KOPT-K1 (cell line): ENCODE measurements around the gene SH3BGR.

Experiments
- H3K27ac ChIP-seq: fragments of 200-600 bp; sonication (generic); 2 replicates; pipeline ENCODE4 v1.5.1; 2016; ENCODE audit warnings: antibody characterized with exemption, mild to moderate bottlenecking, low read depth, low read length; ENCODE audit not compliant: poor library complexity, severe bottlenecking
- H3K36me3 ChIP-seq: fragments of 200-600 bp; sonication (generic); 2 replicates; pipeline ENCODE4 v1.5.1; 2017; ENCODE audit warnings: antibody characterized with exemption, mild to moderate bottlenecking, low read length, moderate library complexity; ENCODE audit not compliant: insufficient read depth
- H3K9me3 ChIP-seq: fragments of 200-600 bp; sonication (generic); 2 replicates; pipeline ENCODE4 v1.5.1; 2017; ENCODE audit warnings: antibody characterized with exemption, low read length, mild to moderate bottlenecking; ENCODE audit not compliant: insufficient read depth, poor library complexity, severe bottlenecking

The SH3BGR gene

GRCh38 chr21:39479814-39480182 lies 28.0 kb downstream of the SH3BGR start:
- no peak overlapping the region for H3K27ac ChIP-seq
- no peaks in the 10 kb centered on the region for H3K9me3 ChIP-seq
- no peaks in the 10 kb centered on the region for H3K36me3 ChIP-seq

DNA sequence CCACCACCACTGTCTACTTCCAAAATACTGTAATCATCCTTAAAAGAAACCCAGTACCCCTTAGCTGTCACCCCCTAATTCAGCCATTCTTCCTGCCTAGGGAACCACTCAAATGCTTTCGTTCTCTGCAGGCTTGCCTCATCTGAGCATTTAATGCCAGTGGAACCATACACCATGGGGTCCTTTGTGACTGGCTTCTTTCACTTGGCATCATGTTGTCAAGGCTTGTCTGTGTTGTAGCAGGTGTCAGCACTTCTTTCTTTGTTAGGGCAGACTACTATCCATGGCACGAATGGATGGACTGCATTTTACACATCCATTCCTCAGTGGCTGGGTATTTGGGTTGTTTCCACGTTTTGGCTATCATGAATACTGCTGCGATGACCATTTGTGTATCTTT lies 28.5 kb downstream of the SH3BGR start:
- no peak overlapping the region for H3K27ac ChIP-seq

DNA sequence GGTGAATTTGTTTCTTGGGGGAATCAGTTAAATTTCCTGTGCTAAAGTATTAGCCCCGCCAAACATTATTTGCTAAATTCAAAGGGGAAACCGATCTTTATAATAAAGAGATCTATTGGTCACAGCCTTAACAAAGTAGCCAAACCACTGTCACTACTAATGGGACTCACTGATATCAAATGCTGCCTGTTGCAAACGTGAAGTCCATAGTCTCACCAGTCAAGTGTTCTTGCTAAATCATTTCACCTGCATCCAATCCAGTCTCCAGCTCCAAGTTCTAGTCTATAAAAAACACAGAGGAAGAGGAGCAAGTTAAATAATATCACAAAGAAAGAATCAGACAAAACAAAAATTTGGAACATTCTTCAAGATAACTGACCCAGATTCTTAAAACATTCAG lies 30.1 kb downstream of the SH3BGR start:
- no peaks in the 10 kb centered on the region for H3K36me3 ChIP-seq
- no peaks in the 10 kb centered on the region for H3K9me3 ChIP-seq
- H3K27ac ChIP-seq: no peak overlapping the region

More for the DNA sequence above, 28.5 kb downstream of the SH3BGR start:
- no peaks in the 10 kb centered on the region for H3K36me3 ChIP-seq
- H3K9me3 ChIP-seq: no peaks in the 10 kb centered on the region

DNA sequence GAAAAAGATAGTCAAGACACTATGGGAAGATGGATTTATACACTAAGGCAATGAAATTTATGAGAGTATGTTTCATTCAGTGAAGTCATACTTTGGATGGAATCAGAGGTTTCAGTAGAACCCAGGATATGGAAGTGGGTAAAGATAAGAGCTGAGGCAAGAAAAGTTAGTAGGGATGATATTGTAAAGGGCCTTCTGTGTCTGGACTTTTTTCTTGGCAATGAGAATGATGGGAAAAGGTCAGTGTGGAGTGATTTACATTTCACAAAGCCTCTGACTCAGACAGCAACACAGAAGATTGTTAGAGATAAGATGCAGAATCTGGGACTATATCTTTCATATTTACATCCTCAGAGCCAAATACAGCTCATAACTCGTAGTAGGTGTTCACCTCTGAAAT lies 32.1 kb downstream of the SH3BGR start:
- Histone ChIP-seq H3K27ac (no peak overlapping the region), H3K36me3 (no peaks in the 10 kb centered on the region), H3K9me3 (no peaks in the 10 kb centered on the region)

DNA sequence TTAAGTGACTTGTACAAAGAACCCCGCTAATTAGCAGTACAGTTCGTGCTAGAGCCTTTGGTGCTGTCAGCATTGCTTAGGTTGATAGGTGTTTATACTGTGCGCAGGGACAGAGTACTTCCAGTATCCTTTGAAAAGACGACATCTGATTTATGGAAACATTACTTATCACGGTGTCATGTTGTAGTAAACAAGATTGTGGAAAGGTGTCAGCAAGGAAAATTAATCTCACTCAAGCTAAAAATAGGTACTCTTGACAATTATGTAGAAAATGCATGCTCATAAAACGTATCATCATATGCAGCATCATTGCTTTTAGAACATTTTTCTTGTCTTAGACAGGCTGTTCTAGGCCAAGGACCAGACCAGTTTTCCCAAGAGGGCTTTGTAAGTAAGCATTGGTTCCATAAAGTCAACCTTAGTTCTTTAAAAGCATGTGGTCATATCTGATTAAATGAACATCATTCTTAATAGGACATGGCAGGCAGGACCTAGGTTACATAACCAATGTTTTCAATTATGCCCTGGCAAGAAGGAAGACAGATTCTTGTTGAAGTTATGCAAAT lies 33.0 kb downstream of the SH3BGR start:
- Histone ChIP-seq H3K27ac (no peak overlapping the region), H3K36me3 (no peaks in the 10 kb centered on the region), H3K9me3 (no peaks in the 10 kb centered on the region)

DNA sequence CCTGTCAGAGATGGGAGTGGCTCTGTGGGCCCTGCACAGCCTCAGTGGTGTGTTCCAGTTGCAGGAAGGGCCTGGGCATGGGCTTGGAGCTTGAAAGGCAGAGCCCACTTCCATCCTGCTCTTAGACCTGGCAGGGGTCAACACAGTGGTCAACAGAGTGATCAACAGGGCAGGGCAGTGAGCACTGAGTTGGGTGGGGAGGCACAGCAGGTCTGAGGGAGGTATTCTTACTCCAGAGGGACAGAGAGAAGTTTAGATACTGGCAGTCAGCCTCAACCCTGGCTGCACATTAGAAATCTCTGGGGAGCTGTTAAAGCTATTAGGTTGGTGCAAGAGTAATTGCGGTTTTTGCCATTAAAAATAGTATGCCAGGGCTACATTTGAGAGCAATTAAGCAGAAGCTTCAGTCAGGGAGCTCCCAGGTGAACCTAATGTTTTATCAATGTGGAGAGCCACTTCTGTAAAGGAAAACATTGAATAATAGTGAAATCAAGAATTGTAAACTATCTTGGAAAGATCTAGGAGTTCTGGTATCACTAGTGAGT lies 37.7 kb downstream of the SH3BGR start:
- no peaks in the 10 kb centered on the region for H3K36me3 ChIP-seq
- peaks cover 3% of the 10 kb centered on the region for H3K9me3 ChIP-seq
- no peak overlapping the region for H3K27ac ChIP-seq

- Histone ChIP-seq H3K27ac (no peak overlapping the region), H3K36me3 (no peaks in the 10 kb centered on the region)
Measured at GRCh38 chr21:39499156-39499555, 47.4 kb downstream of the SH3BGR start.

DNA sequence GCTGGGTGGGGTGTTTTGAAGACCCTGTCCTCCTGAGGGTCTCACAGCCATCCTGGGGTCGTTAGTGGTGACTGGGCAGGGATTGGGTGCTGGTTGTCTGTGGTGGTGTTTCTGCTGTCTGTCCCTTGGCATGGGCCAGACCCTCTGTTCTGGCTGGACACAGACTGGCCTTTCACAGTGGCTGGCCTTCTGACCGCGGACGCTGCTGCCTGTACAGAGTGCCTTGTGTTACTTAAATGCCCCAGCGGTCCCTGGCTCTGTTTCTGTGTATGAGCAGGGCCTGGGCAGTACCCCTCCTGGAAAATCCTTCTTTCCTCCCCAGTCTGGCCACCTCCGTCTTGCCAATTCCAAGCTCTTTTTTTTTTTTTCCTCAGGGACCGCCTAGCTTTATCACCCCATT lies 50.9 kb downstream of the SH3BGR start:
- no peak overlapping the region for H3K27ac ChIP-seq

More at GRCh38 chr21:39499156-39499555, 47.4 kb downstream of the SH3BGR start:
- H3K9me3 ChIP-seq: peaks cover 3% of the 10 kb centered on the region

GRCh38 chr21:39503123-39503762 lies 51.5 kb downstream of the SH3BGR start:
- Histone ChIP-seq H3K27ac (no peak overlapping the region), H3K36me3 (no peaks in the 10 kb centered on the region)

More for the DNA sequence above, 50.9 kb downstream of the SH3BGR start:
- Histone ChIP-seq H3K36me3 (no peaks in the 10 kb centered on the region), H3K9me3 (no peaks in the 10 kb centered on the region)

DNA sequence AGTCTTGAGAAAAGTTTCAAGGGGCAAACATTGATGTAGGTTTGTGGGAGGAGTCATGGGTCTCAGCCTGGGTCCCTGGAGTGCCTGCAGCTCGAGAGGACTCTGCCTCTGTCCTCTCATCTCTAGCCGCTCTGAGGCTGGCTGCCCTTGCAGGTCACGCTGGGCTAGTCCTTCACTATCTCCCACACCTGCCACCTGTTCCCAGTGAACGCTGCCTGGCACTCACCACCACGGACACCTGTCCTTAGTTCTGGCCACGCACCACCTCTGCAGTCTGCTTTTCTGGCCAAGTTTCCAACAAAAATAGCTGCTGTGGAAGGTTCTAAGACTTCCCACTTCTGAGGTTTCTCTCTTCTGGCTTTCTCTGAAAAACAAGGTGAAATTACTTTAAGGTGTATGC lies 52.5 kb downstream of the SH3BGR start:
- no peaks in the 10 kb centered on the region for H3K36me3 ChIP-seq
- no peaks in the 10 kb centered on the region for H3K9me3 ChIP-seq
- H3K27ac ChIP-seq: no peak overlapping the region

More at GRCh38 chr21:39503123-39503762, 51.5 kb downstream of the SH3BGR start:
- H3K9me3 ChIP-seq: no peaks in the 10 kb centered on the region

GRCh38 chr21:39510240-39510639 lies 58.5 kb downstream of the SH3BGR start:
- H3K27ac ChIP-seq: no peak overlapping the region

GRCh38 chr21:39511102-39511501 lies 59.3 kb downstream of the SH3BGR start:
- Histone ChIP-seq H3K9me3 (no peaks in the 10 kb centered on the region), H3K27ac (no peak overlapping the region), H3K36me3 (no peaks in the 10 kb centered on the region)

More at GRCh38 chr21:39510240-39510639, 58.5 kb downstream of the SH3BGR start:
- Histone ChIP-seq H3K36me3 (no peaks in the 10 kb centered on the region), H3K9me3 (no peaks in the 10 kb centered on the region)

GRCh38 chr21:39513735-39514134 lies 62.0 kb downstream of the SH3BGR start:
- Histone ChIP-seq H3K9me3 (no peaks in the 10 kb centered on the region), H3K36me3 (no peaks in the 10 kb centered on the region), H3K27ac (no peak overlapping the region)

DNA sequence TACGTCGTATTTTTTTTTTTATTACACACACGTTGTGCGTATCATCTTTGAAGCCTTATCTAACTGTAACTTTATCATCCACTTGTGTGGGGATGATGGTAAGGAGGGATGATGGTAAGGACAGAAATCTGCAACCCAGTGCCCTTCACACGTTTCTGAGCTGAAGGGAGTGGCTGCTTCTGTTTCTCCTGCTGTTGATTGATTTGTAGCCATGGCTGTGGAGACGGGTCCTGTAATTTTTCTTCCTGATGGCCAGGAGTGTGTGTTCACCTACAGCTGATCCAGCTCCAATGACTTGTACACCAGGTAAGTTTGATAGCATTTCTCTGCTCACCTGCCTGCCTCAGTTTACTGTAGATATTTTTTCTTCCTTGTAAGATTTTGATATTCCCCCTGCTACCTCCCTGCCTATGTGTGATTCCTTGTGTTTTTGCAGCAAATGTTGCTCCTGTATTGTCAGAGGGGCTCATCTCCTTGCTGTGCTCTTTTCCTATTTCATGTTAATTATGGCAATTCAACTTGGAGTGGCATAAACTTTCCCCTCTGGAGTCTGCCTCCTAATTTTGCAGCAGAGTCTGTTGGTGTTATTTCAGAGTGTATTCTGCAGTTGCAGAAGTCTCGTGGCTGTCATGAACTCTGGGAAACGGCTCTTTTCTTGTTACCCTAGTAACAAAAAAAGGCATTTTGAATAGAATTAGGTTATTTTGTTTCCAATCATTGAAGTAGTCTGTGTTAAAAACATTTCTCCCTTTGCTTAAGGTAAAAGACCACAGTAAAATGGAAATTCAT lies 64.1 kb downstream of the SH3BGR start:
- no peaks in the 10 kb centered on the region for H3K9me3 ChIP-seq
- H3K27ac ChIP-seq: no peak overlapping the region
- no peaks in the 10 kb centered on the region for H3K36me3 ChIP-seq

- H3K27ac ChIP-seq: no peak overlapping the region
- H3K9me3 ChIP-seq: no peaks in the 10 kb centered on the region
- no peaks in the 10 kb centered on the region for H3K36me3 ChIP-seq
Measured at GRCh38 chr21:39518055-39518846, 66.5 kb downstream of the SH3BGR start.
